ENCODE results near the gene HDAC1.

HDAC1 gene

GRCh38 chr1:32363713-32364112, 71.8 kb downstream of the HDAC1 start:
- DNase-seq (ENCODE audit: low read depth), result no peak
- no peak overlapping the region for H3K4me3 ChIP-seq (replicated peaks; ENCODE audit: low read depth, low read length)
- TF ChIP-seq CTCF (IDR thresholded peaks at IDR 0.05; ENCODE audit: low read length, missing control alignments), result no peak

- TF ChIP-seq CTCF (IDR thresholded peaks at IDR 0.05; ENCODE audit: low read length, missing control alignments), result no peak
- H3K4me3 ChIP-seq (replicated peaks; ENCODE audit: low read depth, low read length), result no peak overlapping the region
- DNase-seq (ENCODE audit: low read depth), result no peak
Measured at GRCh38 chr1:32364836-32365235, 73.0 kb downstream of the HDAC1 start.

GRCh38 chr1:32365445-32365844, 73.6 kb downstream of the HDAC1 start:
- no peak for DNase-seq (ENCODE audit: low read depth)
- no peak for TF ChIP-seq CTCF (IDR thresholded peaks at IDR 0.05; ENCODE audit: low read length, missing control alignments)
- no peak overlapping the region for H3K4me3 ChIP-seq (replicated peaks; ENCODE audit: low read depth, low read length)

GRCh38 chr1:32367912-32368635, 76.2 kb downstream of the HDAC1 start:
- H3K4me3 ChIP-seq (replicated peaks; ENCODE audit: low read depth, low read length), result no peak overlapping the region
- no peak for DNase-seq (ENCODE audit: low read depth)
- no peak for TF ChIP-seq CTCF (IDR thresholded peaks at IDR 0.05; ENCODE audit: low read length, missing control alignments)

GRCh38 chr1:32372149-32372756, 80.4 kb downstream of the HDAC1 start:
- no peak overlapping the region for H3K4me3 ChIP-seq (replicated peaks; ENCODE audit: low read depth, low read length)
- DNase-seq (ENCODE audit: low read depth), result no peak

GRCh38 chr1:32373996-32374592, 82.2 kb downstream of the HDAC1 start:
- no peak for TF ChIP-seq CTCF (IDR thresholded peaks at IDR 0.05; ENCODE audit: low read length, missing control alignments)
- no peak overlapping the region for H3K4me3 ChIP-seq (replicated peaks; ENCODE audit: low read depth, low read length)
- DNase-seq (ENCODE audit: low read depth), result no peak

More at GRCh38 chr1:32372149-32372756, 80.4 kb downstream of the HDAC1 start:
- TF ChIP-seq CTCF (IDR thresholded peaks at IDR 0.05; ENCODE audit: low read length, missing control alignments), result no peak
